ENCODE results near the gene ARFGAP3. TPM values are rescaled to one million over a fixed set of nuclear protein-coding genes. Genes with fewer than 3 reads are reported as not detected.

ARFGAP3 gene
- total and polyA plus RNA-seq, 2 experiments from 2014 or later: 14.8 to 19.1 TPM

DNA sequence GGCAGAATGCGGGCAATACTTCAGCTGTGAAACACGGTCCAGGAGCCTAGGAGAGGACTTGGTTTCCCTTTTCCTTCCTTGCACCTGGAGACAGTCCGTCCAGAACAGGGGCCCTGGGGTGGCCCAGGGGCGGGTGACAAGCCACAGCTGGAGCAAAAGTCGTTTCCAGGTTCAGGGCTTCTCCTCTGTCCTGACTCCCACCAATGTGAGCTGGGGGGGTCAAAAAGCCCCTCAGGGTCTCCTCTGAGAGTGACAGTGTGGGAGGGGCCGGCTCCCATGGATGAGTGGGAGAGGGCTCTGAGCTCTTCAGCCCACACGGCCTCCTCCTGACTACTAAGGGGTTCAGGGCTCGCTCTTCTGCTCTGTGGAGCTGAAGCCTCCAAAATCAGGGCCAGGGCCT, 20.1 kb upstream of the ARFGAP3 start:
- ATAC-seq (no peak), DNase-seq (ENCODE audit: low spot score) (no peak)
- no peak overlapping the region for H3K4me2 ChIP-seq
- H3F3A ChIP-seq (replicated peaks; ENCODE audit: low read depth): no peaks in the 10 kb centered on the region
- no peaks in the 10 kb centered on the region for H3K27me3 ChIP-seq (ENCODE audit: insufficient read depth)
- H3K36me3 ChIP-seq (ENCODE audit: insufficient read depth): no peaks in the 10 kb centered on the region; the same call in 1 of the 2 replicates
- peaks cover 29% of the 10 kb centered on the region for H3K36me3 Mint-ChIP-seq (ENCODE audit: low read depth)
- no peaks in the 10 kb centered on the region for H3K9me2 ChIP-seq (ENCODE audit: insufficient read depth)
- no peaks in the 10 kb centered on the region for H3K4me1 ChIP-seq (ENCODE audit: insufficient read depth)
- no peaks in the 10 kb centered on the region; the same call in none of the 3 replicates for H3K4me1 Mint-ChIP-seq
- H3K27ac ChIP-seq (ENCODE audit: low read depth): no peak overlapping the region
- no peak overlapping the region for H3K4me3 Mint-ChIP-seq
- TF ChIP-seq, protein P1, sequence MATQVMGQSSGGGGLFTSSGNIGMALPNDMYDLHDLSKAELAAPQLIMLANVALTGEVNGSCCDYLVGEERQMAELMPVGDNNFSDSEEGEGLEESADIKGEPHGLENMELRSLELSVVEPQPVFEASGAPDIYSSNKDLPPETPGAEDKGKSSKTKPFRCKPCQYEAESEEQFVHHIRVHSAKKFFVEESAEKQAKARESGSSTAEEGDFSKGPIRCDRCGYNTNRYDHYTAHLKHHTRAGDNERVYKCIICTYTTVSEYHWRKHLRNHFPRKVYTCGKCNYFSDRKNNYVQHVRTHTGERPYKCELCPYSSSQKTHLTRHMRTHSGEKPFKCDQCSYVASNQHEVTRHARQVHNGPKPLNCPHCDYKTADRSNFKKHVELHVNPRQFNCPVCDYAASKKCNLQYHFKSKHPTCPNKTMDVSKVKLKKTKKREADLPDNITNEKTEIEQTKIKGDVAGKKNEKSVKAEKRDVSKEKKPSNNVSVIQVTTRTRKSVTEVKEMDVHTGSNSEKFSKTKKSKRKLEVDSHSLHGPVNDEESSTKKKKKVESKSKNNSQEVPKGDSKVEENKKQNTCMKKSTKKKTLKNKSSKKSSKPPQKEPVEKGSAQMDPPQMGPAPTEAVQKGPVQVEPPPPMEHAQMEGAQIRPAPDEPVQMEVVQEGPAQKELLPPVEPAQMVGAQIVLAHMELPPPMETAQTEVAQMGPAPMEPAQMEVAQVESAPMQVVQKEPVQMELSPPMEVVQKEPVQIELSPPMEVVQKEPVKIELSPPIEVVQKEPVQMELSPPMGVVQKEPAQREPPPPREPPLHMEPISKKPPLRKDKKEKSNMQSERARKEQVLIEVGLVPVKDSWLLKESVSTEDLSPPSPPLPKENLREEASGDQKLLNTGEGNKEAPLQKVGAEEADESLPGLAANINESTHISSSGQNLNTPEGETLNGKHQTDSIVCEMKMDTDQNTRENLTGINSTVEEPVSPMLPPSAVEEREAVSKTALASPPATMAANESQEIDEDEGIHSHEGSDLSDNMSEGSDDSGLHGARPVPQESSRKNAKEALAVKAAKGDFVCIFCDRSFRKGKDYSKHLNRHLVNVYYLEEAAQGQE (IDR thresholded peaks at IDR 0.05; ENCODE audit: unreplicated experiment): no peak
- no peak for TF ChIP-seq EZH2 (IDR thresholded peaks at IDR 0.05; ENCODE audit: low read depth, unreplicated experiment)
- TF ChIP-seq, protein P2, sequence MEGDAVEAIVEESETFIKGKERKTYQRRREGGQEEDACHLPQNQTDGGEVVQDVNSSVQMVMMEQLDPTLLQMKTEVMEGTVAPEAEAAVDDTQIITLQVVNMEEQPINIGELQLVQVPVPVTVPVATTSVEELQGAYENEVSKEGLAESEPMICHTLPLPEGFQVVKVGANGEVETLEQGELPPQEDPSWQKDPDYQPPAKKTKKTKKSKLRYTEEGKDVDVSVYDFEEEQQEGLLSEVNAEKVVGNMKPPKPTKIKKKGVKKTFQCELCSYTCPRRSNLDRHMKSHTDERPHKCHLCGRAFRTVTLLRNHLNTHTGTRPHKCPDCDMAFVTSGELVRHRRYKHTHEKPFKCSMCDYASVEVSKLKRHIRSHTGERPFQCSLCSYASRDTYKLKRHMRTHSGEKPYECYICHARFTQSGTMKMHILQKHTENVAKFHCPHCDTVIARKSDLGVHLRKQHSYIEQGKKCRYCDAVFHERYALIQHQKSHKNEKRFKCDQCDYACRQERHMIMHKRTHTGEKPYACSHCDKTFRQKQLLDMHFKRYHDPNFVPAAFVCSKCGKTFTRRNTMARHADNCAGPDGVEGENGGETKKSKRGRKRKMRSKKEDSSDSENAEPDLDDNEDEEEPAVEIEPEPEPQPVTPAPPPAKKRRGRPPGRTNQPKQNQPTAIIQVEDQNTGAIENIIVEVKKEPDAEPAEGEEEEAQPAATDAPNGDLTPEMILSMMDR (conservative IDR thresholded peaks at IDR 0.05; ENCODE audit: low read depth in 2 of 2): no peak
- TF ChIP-seq, protein P3, sequence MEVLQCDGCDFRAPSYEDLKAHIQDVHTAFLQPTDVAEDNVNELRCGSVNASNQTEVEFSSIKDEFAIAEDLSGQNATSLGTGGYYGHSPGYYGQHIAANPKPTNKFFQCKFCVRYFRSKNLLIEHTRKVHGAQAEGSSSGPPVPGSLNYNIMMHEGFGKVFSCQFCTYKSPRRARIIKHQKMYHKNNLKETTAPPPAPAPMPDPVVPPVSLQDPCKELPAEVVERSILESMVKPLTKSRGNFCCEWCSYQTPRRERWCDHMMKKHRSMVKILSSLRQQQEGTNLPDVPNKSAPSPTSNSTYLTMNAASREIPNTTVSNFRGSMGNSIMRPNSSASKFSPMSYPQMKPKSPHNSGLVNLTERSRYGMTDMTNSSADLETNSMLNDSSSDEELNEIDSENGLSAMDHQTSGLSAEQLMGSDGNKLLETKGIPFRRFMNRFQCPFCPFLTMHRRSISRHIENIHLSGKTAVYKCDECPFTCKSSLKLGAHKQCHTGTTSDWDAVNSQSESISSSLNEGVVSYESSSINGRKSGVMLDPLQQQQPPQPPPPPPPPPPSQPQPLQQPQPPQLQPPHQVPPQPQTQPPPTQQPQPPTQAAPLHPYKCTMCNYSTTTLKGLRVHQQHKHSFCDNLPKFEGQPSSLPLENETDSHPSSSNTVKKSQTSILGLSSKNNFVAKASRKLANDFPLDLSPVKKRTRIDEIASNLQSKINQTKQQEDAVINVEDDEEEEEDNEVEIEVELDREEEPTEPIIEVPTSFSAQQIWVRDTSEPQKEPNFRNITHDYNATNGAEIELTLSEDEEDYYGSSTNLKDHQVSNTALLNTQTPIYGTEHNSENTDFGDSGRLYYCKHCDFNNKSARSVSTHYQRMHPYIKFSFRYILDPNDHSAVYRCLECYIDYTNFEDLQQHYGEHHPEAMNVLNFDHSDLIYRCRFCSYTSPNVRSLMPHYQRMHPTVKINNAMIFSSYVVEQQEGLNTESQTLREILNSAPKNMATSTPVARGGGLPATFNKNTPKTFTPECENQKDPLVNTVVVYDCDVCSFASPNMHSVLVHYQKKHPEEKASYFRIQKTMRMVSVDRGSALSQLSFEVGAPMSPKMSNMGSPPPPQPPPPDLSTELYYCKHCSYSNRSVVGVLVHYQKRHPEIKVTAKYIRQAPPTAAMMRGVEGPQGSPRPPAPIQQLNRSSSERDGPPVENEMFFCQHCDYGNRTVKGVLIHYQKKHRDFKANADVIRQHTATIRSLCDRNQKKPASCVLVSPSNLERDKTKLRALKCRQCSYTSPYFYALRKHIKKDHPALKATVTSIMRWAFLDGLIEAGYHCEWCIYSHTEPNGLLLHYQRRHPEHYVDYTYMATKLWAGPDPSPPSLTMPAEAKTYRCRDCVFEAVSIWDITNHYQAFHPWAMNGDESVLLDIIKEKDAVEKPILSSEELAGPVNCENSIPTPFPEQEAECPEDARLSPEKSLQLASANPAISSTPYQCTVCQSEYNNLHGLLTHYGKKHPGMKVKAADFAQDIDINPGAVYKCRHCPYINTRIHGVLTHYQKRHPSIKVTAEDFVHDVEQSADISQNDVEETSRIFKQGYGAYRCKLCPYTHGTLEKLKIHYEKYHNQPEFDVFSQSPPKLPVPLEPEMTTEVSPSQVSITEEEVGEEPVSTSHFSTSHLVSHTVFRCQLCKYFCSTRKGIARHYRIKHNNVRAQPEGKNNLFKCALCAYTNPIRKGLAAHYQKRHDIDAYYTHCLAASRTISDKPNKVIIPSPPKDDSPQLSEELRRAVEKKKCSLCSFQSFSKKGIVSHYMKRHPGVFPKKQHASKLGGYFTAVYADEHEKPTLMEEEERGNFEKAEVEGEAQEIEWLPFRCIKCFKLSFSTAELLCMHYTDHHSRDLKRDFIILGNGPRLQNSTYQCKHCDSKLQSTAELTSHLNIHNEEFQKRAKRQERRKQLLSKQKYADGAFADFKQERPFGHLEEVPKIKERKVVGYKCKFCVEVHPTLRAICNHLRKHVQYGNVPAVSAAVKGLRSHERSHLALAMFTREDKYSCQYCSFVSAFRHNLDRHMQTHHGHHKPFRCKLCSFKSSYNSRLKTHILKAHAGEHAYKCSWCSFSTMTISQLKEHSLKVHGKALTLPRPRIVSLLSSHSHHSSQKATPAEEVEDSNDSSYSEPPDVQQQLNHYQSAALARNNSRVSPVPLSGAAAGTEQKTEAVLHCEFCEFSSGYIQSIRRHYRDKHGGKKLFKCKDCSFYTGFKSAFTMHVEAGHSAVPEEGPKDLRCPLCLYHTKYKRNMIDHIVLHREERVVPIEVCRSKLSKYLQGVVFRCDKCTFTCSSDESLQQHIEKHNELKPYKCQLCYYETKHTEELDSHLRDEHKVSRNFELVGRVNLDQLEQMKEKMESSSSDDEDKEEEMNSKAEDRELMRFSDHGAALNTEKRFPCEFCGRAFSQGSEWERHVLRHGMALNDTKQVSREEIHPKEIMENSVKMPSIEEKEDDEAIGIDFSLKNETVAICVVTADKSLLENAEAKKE (CRISPR knock-in tag; IDR thresholded peaks at IDR 0.05): no peak
- no peak for TF ChIP-seq JUNB (IDR thresholded peaks at IDR 0.05; ENCODE audit: unreplicated experiment)
- TF ChIP-seq, protein P4, sequence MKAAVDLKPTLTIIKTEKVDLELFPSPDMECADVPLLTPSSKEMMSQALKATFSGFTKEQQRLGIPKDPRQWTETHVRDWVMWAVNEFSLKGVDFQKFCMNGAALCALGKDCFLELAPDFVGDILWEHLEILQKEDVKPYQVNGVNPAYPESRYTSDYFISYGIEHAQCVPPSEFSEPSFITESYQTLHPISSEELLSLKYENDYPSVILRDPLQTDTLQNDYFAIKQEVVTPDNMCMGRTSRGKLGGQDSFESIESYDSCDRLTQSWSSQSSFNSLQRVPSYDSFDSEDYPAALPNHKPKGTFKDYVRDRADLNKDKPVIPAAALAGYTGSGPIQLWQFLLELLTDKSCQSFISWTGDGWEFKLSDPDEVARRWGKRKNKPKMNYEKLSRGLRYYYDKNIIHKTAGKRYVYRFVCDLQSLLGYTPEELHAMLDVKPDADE (IDR thresholded peaks at IDR 0.05): no peak
- TF ChIP-seq CREB1 (CRISPR knock-in tag; IDR thresholded peaks at IDR 0.05; ENCODE audit: low read depth): no peak
- no peak for TF ChIP-seq ZNF331 (CRISPR knock-in tag; IDR thresholded peaks at IDR 0.05; ENCODE audit: low read depth)
- TF ChIP-seq EZH2phosphoT487 (IDR thresholded peaks at IDR 0.05; ENCODE audit: unreplicated experiment): no peak
- TF ChIP-seq STAT1 (IDR thresholded peaks at IDR 0.05; ENCODE audit: unreplicated experiment): no peak
- TF ChIP-seq POLR2AphosphoS5 (IDR thresholded peaks at IDR 0.05; ENCODE audit: low read depth): no peak
- TF ChIP-seq NANOG (IDR thresholded peaks at IDR 0.05; ENCODE audit: borderline replicate concordance): no peak
- no peak for TF ChIP-seq ZNF114 (CRISPR knock-in tag; IDR thresholded peaks at IDR 0.05)
- H3K79me2 ChIP-seq (replicated peaks; ENCODE audit: insufficient read depth): no peaks in the 10 kb centered on the region
- no peaks in the 10 kb centered on the region for H3K9me3 Mint-ChIP-seq
- no peaks in the 10 kb centered on the region for H3K27me3 Mint-ChIP-seq (ENCODE audit: insufficient read depth, low read depth, poor library complexity)
- no peaks in the 10 kb centered on the region; the same call in 1 of the 2 replicates for H4K20me1 ChIP-seq (replicated peaks; ENCODE audit: insufficient read depth)
- H2AFZ ChIP-seq: no peak overlapping the region
- no peak overlapping the region for H3K4me3 ChIP-seq
- H3K27ac Mint-ChIP-seq: no peak overlapping the region

All from GM23338 (cell line).